GM10248 (cell line): ENCODE results near the gene GMDS.

Experiments used
- CTCF ChIA-PET: fragments of 300-600 bp; sonication (Branson Sonifier 250); formaldehyde crosslinking; extraction: SDS; loops from one replicate; lab custom pipeline; 2021; ENCODE audit warnings: antibody characterized with exemption; lab: Yijun Ruan, JAX
- POLR2A ChIA-PET: fragments of 350-650 bp; sonication (Branson Sonifier 250); formaldehyde crosslinking; extraction: SDS; loops from one replicate; lab custom pipeline; 2020; ENCODE audit warnings: antibody characterized with exemption; lab: Yijun Ruan, JAX
- DNase-seq: peaks from one replicate; pipeline ENCODE4 v3.0.0; 2012; ENCODE audit errors: extremely low spot score
- CTCF ChIP-seq: IDR thresholded peaks from 2 replicates; pipeline ENCODE4 v1.5.1; 2012; ENCODE audit warnings: mild to moderate bottlenecking, low read depth; ENCODE audit errors: extremely low read depth, missing control alignments, control extremely low read depth

Gene GMDS

GRCh38 chr6:1591926-1592325 lies 653.5 kb downstream of the GMDS start:
- no peak for TF ChIP-seq CTCF
- no peak for DNase-seq
- CTCF ChIA-PET = interaction anchor here (0.8 to 2.7 kb wide), 4 partner anchors 512 to 1171 kb away, joined by 3 to 8 read pairs (median 4); partner anchors contain the start of gene MYLK4
- POLR2A ChIA-PET = no interaction called here

DNA sequence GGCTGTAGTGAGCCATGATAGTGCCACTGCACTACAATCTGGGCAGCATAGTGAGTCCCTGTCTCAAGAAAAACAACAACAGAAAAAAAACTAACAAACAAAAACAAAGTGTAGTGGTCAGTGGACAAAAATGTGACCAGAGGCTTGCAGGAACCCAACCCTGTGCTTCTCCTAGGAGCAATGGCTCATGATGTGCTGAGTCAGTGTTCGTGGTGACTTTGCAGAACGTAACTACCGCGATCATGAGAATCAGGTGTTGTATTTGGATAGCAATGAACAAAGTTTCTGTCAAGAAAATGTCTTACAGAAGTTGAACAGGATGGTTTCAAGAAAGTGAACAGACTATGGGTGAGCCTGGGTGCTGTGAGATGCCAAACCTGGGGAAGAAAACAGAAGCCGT lies 654.2 kb downstream of the GMDS start:
- no peak for DNase-seq
- ChIA-PET CTCF (interaction anchor here (1.0 to 1.5 kb wide), 2 partner anchors 513 kb away, joined by 3 to 4 read pairs; no protein-coding TSS in a partner anchor), POLR2A (no interaction called here)
- no peak for TF ChIP-seq CTCF

DNA sequence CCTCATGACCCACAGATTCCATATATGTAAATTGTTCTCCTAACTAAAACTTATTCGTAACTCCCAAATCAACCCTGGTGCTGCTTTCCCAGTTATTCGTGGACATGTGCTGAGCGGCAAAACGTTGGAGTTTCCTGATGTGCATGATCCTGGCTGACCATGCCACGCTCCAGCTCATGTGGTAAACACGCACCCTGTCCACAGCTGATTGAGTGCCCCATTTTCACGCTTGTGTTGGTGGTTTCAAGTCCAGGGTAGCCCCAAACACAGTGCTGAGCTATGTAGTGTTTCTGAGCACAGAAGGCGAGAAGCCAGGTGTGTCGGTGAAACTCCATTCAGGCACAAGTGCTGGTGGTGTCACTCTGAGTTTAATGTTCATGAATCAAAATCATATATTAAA lies 654.8 kb downstream of the GMDS start:
- DNase-seq = no peak
- TF ChIP-seq CTCF = no peak
- ChIA-PET POLR2A (no interaction called here), CTCF (interaction anchor here (1.0 kb wide), 1 partner anchor 514 kb away, joined by 3 read pairs; no protein-coding TSS in a partner anchor)

GRCh38 chr6:1589208-1589607 lies 656.2 kb downstream of the GMDS start:
- POLR2A ChIA-PET = no interaction called here
- TF ChIP-seq CTCF = no peak
- CTCF ChIA-PET = interaction anchor here (1.1 kb wide), 1 partner anchor 17 kb away, joined by 3 read pairs; no protein-coding TSS in a partner anchor
- DNase-seq = no peak

GRCh38 chr6:1587977-1588376 lies 657.4 kb downstream of the GMDS start:
- no peak for TF ChIP-seq CTCF
- ChIA-PET POLR2A (no interaction called here), CTCF (no interaction called here)
- DNase-seq = no peak

DNA sequence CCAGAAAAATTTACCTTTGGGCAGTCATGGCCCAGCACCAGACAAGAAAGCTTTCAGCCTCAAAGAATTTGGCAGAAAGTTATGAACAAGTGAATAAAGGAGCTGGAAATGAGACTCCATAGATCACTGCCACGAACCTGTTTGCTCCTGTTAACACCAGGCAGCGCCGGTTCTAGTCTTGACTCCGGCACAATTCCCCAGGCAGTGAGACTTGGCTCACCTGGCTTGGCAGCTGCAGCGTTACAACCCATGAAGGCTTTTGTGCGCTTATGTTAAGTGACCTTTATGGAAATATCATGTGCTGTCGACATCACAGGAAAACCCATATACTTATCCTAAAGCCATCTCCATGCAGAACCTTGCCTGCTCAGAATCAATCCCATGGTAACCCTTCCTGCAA lies 657.9 kb downstream of the GMDS start:
- TF ChIP-seq CTCF = no peak
- POLR2A ChIA-PET = no interaction called here
- CTCF ChIA-PET = no interaction called here
- no peak for DNase-seq
